Uterus (tissue), 2 donors: ENCODE measurements around the gene HSDL2.

Source experiments
- POLR2A ChIP-seq, 2 donors: fragments of 450-650 bp; IDR thresholded peaks; one replicate each; pipeline ENCODE4 v1.6.1; 2016; ENCODE audit warnings: antibody characterized with exemption in 2 of 2, mild to moderate bottlenecking in 1 of 2, moderate library complexity in 1 of 2
- TF ChIP-seq, protein P1 (sequence below), 4 experiments: fragments of 200-600 bp in 2 of 4; fragments of 450-650 bp in 2 of 4; sonication (generic) in 2 of 4; IDR thresholded peaks; one replicate each; pipeline ENCODE4 v1.5.1; 2016 to 2019; ENCODE audit warnings: antibody characterized with exemption in 4 of 4, mild to moderate bottlenecking in 2 of 4, moderate library complexity in 1 of 4

DNA sequence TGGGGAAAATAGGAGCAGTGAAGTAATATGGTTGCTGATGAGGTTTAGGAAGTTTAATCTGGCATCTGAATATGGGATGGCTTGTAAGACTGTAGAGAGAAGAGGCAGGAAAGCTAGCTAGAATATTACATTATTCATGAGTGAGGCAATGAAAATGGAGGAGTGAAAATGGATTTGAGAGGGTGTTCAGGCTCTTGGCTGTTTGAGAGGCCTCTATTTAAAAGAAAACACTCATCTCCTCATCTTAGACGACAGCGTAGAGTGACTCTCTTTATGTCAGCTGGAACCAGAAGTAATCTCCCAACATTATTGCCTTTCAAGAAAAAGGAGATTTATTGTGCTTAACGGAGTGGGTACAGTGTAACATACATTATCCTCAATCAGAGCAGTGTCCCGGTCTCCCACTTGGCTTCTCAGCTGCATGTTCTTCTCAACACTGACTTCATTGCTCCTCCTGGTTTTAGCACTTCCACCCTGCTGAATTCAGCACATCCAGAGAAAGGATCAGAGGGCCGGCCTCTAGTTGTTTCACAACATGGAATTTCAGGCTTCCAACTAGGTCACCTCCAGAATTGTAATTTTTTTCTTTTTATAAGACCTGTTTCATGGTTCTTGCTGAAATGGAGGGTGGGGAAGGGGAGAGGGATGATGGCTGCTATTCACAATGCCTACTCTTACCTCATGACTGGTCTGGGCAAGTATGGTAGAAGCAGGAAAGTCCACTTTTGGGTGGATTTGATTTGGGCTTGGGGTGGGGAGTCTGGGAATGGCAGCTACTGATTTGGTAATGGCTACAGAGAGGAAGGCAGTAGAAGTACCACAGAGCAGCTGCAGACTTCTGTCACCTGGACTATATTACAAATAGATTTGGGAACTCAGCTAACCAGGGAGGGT lies 53.8 kb downstream of the HSDL2 start:
- TF ChIP-seq, protein P1, sequence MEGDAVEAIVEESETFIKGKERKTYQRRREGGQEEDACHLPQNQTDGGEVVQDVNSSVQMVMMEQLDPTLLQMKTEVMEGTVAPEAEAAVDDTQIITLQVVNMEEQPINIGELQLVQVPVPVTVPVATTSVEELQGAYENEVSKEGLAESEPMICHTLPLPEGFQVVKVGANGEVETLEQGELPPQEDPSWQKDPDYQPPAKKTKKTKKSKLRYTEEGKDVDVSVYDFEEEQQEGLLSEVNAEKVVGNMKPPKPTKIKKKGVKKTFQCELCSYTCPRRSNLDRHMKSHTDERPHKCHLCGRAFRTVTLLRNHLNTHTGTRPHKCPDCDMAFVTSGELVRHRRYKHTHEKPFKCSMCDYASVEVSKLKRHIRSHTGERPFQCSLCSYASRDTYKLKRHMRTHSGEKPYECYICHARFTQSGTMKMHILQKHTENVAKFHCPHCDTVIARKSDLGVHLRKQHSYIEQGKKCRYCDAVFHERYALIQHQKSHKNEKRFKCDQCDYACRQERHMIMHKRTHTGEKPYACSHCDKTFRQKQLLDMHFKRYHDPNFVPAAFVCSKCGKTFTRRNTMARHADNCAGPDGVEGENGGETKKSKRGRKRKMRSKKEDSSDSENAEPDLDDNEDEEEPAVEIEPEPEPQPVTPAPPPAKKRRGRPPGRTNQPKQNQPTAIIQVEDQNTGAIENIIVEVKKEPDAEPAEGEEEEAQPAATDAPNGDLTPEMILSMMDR (IDR thresholded peaks at IDR 0.05), result no peak
- no peak for TF ChIP-seq POLR2A (IDR thresholded peaks at IDR 0.05)
